HEK293 (cell line): ENCODE results near the gene TLK1.

Source experiments
- CTCF ChIP-seq: fragments of 450-650 bp; formaldehyde crosslinking; IDR thresholded peaks from 2 replicates; pipeline ENCODE4 v1.5.1; 2016; ENCODE audit warnings: missing biosample characterization, missing genetic modification characterization
- ELK4 ChIP-seq: IDR thresholded peaks from 2 replicates; pipeline ENCODE4 v1.6.1; 2011; ENCODE audit warnings: mild to moderate bottlenecking, low read depth, low read length, borderline replicate concordance
- KLF17 ChIP-seq: fragments of 450-650 bp; formaldehyde crosslinking; IDR thresholded peaks from 2 replicates; pipeline ENCODE4 v1.5.1; 2016; ENCODE audit warnings: missing biosample characterization, missing genetic modification characterization
- PRDM10 ChIP-seq: fragments of 450-650 bp; formaldehyde crosslinking; IDR thresholded peaks from 2 replicates; pipeline ENCODE4 v1.5.1; 2016; ENCODE audit warnings: missing biosample characterization, missing genetic modification characterization
- TRIM28 ChIP-seq: IDR thresholded peaks from 2 replicates; pipeline ENCODE4 v1.6.1; 2011; ENCODE audit warnings: low read length, control low read depth, borderline replicate concordance
- ZBTB7A ChIP-seq: fragments of 450-650 bp; formaldehyde crosslinking; IDR thresholded peaks from 2 replicates; pipeline ENCODE4 v1.5.1; 2016; ENCODE audit warnings: low read depth, missing biosample characterization, missing genetic modification characterization
- ZNF121 ChIP-seq: fragments of 450-650 bp; formaldehyde crosslinking; IDR thresholded peaks from 2 replicates; pipeline ENCODE4 v1.5.1; 2016; ENCODE audit warnings: missing biosample characterization, missing genetic modification characterization
- ZNF513 ChIP-seq: fragments of 450-650 bp; IDR thresholded peaks from 2 replicates; pipeline ENCODE4 v1.5.1; 2018; ENCODE audit warnings: missing biosample characterization, missing genetic modification characterization
- ZNF623 ChIP-seq: fragments of 450-650 bp; formaldehyde crosslinking; IDR thresholded peaks from 2 replicates; pipeline ENCODE4 v1.5.1; 2016; ENCODE audit warnings: missing biosample characterization, missing genetic modification characterization
- ZXDB ChIP-seq: fragments of 450-650 bp; formaldehyde crosslinking; IDR thresholded peaks from 2 replicates; pipeline ENCODE4 v1.5.1; 2016; ENCODE audit warnings: missing biosample characterization, missing genetic modification characterization

GRCh38 chr2:171163261-171163660, 2.6 kb upstream of the TLK1 start:
- TF ChIP-seq CTCF (tag by site-specific recombination) (no peak), KLF17 (tag by site-specific recombination) (no peak), ZNF121 (no peak), ZXDB (tag by site-specific recombination) (no peak), ZNF623 (tag by site-specific recombination) (no peak), TRIM28 (no peak), ZNF513 (no peak), ELK4 (no peak), PRDM10 (no peak), ZBTB7A (tag by site-specific recombination) (no peak)
